LNCaP clone FGC (cell line): ENCODE data around the gene GSTM1.

ENCODE experiments used
- DNase-seq: peaks from one replicate; pipeline ENCODE4 v3.0.0-alpha.2; 2011; ENCODE audit warnings: low read depth
- H3K4me3 ChIP-seq: 2 replicates; pipeline ENCODE4 v1.5.1; 2011; ENCODE audit warnings: mild to moderate bottlenecking, low read depth, low read length, control low read depth
- CTCF ChIP-seq: IDR thresholded peaks from 2 replicates; pipeline ENCODE4 v1.5.1; 2012; ENCODE audit warnings: mild to moderate bottlenecking; ENCODE audit not compliant: control insufficient read depth, insufficient read depth; ENCODE audit errors: extremely low read depth

GSTM1 gene

GRCh38 chr1:109642626-109643025 lies 45.0 kb upstream of the GSTM1 start:
- no peak for TF ChIP-seq CTCF
- no peak for DNase-seq
- H3K4me3 ChIP-seq, result no peak overlapping the region

- no peak overlapping the region for H3K4me3 ChIP-seq
- no peak for DNase-seq
- peak; percentile 83 for TF ChIP-seq CTCF
Observed at GRCh38 chr1:109643385-109644230, 44.0 kb upstream of the GSTM1 start.

- DNase-seq, result no peak
- no peak for TF ChIP-seq CTCF
- H3K4me3 ChIP-seq, result no peak overlapping the region
Observed at GRCh38 chr1:109644670-109645069, 42.9 kb upstream of the GSTM1 start.

GRCh38 chr1:109649491-109649914 lies 38.1 kb upstream of the GSTM1 start:
- H3K4me3 ChIP-seq, result peak overlapping the region; percentile 19; the same call in 1 of the 2 replicates
- TF ChIP-seq CTCF, result peak; percentile 54
- no peak for DNase-seq

GRCh38 chr1:109650609-109651008 lies 37.0 kb upstream of the GSTM1 start:
- no peak for DNase-seq
- no peak for TF ChIP-seq CTCF

GRCh38 chr1:109652402-109652801 lies 35.2 kb upstream of the GSTM1 start:
- no peak overlapping the region for H3K4me3 ChIP-seq
- TF ChIP-seq CTCF, result no peak
- no peak for DNase-seq

More at GRCh38 chr1:109650609-109651008, 37.0 kb upstream of the GSTM1 start:
- no peak overlapping the region for H3K4me3 ChIP-seq
